GM19025 (cell line): ENCODE measurements around the gene ACAD11.
"Not testable (repeated sequence)": the region's sequence is repeated elsewhere in the genome, so short reads cannot be mapped to it uniquely, and the experiment has no call there.

Experiments
- ATAC-seq: cut with Tn5 transposase; IDR thresholded peaks from one replicate; pipeline ENCODE4 v1.9.1; 2021; ENCODE audit warnings: mild to moderate bottlenecking, low read depth, moderate library complexity; ENCODE audit not compliant: unreplicated experiment

Gene ACAD11

GRCh38 chr3:132556508-132557159 is 103.0 kb downstream of the ACAD11 start:
- ATAC-seq, result no peak

GRCh38 chr3:132556036-132556386 is 103.6 kb downstream of the ACAD11 start:
- ATAC-seq, result not testable (repeated sequence)

DNA sequence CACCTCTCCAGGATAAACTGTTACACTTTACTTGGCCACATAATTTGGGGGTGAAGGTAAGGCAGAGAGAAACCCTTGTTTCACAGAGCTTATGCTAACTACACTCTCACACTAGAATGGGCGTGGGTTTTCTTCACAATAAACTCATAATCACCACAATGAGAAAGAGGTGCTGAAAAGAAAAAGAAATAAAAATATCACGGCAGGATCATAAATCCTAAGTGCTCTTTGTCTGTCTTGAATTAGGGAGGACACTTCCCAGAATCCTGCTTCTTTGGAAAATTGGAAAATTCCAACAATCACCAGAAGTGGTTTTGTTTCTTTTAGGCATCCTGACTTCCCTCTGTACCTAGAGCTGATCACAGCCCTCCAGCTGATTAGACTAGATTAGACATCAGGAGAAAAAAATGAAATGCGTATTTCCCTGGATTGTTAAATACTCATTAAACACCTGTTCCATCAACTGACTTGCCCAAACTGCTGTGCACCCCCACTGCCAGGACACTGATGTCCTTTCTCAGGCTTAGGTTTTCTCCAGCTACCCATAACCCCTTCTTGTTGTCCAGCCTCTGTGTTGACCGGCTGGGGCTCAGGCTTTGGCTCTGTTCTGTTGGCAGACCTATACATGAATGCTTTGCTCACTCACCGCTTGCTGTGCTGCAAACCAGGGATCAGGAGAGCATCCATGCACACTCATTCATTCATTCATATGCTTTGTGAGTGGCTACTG is 104.1 kb downstream of the ACAD11 start:
- no peak for ATAC-seq

GRCh38 chr3:132554437-132554836 is 105.2 kb downstream of the ACAD11 start:
- no peak for ATAC-seq

GRCh38 chr3:132553826-132554225 is 105.8 kb downstream of the ACAD11 start:
- no peak for ATAC-seq

DNA sequence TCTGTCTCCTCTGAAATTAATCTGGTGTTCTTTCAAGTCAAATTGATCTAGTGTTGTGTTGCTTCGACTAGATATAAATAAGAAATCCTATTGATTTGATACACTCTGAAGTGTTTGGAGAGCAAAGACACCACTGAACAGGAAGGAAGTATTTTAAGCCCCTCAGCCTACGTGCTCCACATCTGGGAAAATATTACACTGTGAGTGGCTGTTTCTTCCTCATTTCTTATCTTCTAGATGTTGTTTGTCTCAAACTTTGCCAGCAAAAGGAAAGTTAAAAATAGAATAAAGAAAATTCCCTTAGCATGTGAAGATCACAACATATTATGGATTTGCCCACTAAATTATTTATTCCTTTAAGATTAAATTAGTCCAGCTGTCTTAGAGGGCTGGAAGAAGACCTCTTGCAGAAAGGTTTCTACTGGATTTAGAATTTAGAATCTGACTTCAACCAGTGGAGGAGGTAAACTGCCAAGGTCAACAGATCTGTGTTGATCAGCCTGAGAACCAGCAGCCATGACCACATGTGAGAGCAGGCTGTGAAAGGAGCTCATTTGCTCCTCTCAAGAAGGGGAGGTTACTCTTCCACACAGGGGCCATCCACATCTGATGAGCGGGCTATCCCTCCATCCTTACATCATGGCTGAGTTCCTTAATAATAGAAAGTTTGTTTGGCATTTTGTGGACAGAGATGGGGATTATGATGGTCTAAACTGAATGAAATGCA is 108.9 kb downstream of the ACAD11 start:
- ATAC-seq, result no peak

GRCh38 chr3:132549890-132550578 is 109.6 kb downstream of the ACAD11 start:
- ATAC-seq, result peak; percentile 70

DNA sequence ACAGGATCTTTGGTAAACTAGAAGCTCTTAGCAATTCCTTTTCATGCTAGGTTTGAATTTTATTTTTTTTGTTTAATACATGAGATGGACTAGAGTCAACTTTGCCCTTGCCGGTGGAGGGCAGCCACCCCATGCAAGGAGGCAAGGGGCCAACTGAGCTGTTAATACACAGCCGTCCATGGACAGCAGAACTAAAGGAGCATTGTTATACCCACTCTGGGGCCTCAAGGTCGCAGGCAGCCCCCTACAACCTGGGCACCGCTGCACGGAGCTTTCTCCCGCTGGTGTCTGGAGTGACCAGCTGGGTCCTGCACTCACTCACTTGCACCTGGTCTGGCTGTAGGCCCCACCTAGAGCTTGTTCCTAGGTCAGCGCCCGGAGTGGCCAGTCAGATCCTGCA is 110.4 kb downstream of the ACAD11 start:
- ATAC-seq, result no peak

- no peak for ATAC-seq
Measured at GRCh38 chr3:132545471-132545870, 114.1 kb downstream of the ACAD11 start.

DNA sequence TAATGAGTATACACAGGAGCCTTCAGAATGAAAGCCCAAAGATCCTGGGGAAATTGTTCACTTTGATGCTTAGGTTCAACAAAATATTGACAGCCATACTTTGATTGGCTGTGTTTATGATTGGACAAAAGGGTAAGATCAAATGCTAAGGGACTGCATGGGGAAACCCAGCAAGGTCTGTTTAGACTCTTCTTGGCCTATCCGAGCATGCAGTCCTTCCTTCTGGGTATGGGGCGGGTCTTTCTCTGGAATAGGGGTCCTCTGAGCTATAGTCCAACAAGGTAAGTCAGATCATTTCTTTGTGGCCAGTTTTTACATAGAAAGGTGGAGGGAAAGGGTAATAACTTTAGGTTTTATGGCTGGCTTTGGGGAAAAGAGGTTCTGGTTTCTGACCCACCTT is 115.5 kb downstream of the ACAD11 start:
- ATAC-seq, result no peak

GRCh38 chr3:132543011-132543739 is 116.4 kb downstream of the ACAD11 start:
- ATAC-seq, result no peak

DNA sequence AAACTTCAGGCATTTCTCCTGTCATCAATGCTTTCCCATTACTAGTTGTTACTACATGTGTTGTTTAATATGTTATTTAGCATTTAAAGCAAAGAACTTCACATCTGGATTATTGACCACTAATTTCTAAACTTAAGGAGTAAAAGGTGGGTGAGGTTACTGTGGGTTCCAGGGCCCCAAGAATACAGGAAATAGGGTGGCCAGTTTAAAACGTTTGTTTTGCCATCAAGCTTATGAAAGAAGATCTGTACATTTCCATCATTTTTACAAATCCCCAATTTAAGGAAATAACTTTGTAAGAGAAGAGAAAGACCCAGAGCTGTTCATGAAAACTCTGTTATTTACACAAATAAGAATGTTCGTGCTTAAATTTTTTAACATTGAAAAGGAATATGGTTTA is 117.0 kb downstream of the ACAD11 start:
- ATAC-seq, result no peak

DNA sequence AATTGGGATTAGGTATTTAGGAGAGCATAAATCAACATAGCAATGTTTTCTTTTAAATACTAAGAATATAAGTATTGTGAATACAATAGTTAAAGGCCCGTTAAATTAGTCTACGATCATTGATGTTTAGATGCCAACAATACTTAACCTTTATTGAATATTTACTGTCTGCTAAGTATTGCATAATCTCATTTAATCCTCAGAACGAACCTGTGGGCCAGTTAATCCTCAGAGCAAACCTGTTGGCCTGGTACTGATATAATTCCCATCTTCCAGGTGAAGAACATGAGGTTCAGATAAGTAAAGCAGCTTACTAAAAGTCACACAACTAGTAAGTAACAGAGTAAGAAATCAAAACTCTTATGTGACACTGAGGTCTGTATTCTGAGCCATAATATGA is 119.9 kb downstream of the ACAD11 start:
- ATAC-seq, result no peak

GRCh38 chr3:132538072-132538471 is 121.5 kb downstream of the ACAD11 start:
- no peak for ATAC-seq

DNA sequence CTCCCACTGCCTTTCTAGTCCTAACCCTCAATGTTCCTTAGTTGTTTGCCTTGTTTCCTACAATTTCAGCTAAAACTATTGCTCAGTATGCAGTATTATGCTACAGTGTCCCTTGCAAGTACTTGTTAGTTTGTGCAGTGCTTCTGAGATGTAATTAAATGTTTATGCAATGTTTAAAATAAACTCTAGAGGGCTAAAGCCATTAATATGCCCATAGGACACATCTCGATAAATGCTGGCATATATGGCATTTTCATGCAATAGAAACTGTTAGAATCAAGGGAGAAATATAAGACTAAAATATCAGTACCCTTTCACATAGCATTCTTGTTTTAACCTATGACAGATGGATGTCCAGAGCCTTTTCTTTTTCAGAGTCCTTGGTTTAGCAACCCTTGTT is 122.3 kb downstream of the ACAD11 start:
- ATAC-seq, result no peak

GRCh38 chr3:132536442-132537153 is 123.0 kb downstream of the ACAD11 start:
- ATAC-seq, result no peak

GRCh38 chr3:132535575-132536441 is 123.8 kb downstream of the ACAD11 start:
- no peak for ATAC-seq

DNA sequence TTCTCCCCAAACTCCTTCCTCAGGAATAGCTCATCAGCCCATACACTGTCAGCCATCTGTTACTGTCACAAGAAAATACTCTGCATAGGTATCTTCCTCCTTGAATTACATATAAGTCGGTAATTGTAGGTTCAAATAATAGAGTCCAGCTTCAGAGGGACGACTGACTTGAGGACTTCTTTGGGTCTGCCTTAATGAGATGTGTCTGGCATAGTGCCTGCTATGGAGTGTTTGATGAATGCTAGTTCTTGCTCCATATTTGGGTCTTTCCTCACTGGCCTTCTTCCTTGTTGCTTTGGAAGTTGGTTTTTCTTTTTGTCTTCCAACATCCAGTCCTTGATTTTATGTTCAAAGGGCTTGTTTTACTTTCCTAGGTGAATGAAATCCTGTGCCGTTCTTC is 129.0 kb downstream of the ACAD11 start:
- no peak for ATAC-seq

- ATAC-seq, result peak; percentile 90
Measured at GRCh38 chr3:132522353-132522752, 137.3 kb downstream of the ACAD11 start.
